K562 (cell line): ENCODE data around the gene GADD45GIP1. TPM values are rescaled to one million over a fixed set of nuclear protein-coding genes. Genes with fewer than 3 reads are reported as not detected.
A peak's percentile ranks its signal among the peaks of the same experiment; 100 is the strongest.

Experiments used
- ATAC-seq: fragments of 200-7000 bp; cut with Tn5 transposase; 3 replicates; pipeline ENCODE4 v1.9.1; 2020; ENCODE audit warnings: moderate library complexity
- BruUV-seq: library from RNA; stranded (reverse); fragments of 400-500 nt; replicated peaks from 2 replicates; lab custom pipeline; 2021; lab: Mats Ljungman, UMichigan
- CTCF ChIA-PET: fragments of 300-600 bp; formaldehyde crosslinking; extraction: SDS; loops from one replicate; lab custom pipeline; 2021; ENCODE audit warnings: low intra/inter-chr PET ratio; lab: Yijun Ruan, JAX
- POLR2A ChIA-PET: fragments of 300-600, 350-650 bp; sonication (Branson Sonifier 250); formaldehyde crosslinking; extraction: SDS; loops from one replicate; lab custom pipeline; 2021; ENCODE audit warnings: antibody characterized with exemption, inconsistent platforms; lab: Yijun Ruan, JAX
- DNase-seq, 4 experiments: peaks; one replicate each; pipeline versions ENCODE4 v3.0.0 to v3.0.0-alpha.2; 2011 to 2018; ENCODE audit warnings: low spot score in 3 of 4, mixed read lengths in 3 of 4; ENCODE audit errors: extremely low read depth in 1 of 4
- FAIRE-seq: peaks from 2 replicates; lab custom pipeline; 2011; peaks lifted over from hg19 to GRCh38; lab: Jason Lieb, UNC
- H2AFZ ChIP-seq: 2 replicates; pipeline ENCODE4 v1.6.0; 2011; ENCODE audit warnings: low read depth, low read length, control low read depth, inconsistent platforms
- H3K27ac ChIP-seq: fragments of 200-600 bp; 3 replicates; pipeline ENCODE4 v1.8.0; 2011; ENCODE audit warnings: low read depth, mild to moderate bottlenecking, control low read depth, inconsistent platforms, low read length, moderate library complexity, mixed read lengths; ENCODE audit errors: extremely low read depth
- H3K27me3 ChIP-seq, 2 experiments: fragments of 300-600 bp in 1 of 2; 2 replicates in 1 of 2; 3 replicates in 1 of 2; pipeline versions ENCODE4 v1.6.0 to v1.8.0; 2011; ENCODE audit warnings: inconsistent platforms in 2 of 2, low read length in 2 of 2, mild to moderate bottlenecking in 1 of 2, mixed read lengths in 1 of 2, moderate library complexity in 1 of 2; ENCODE audit not compliant: control insufficient read depth in 2 of 2, insufficient read depth in 2 of 2
- H3K36me3 ChIP-seq: fragments of 300-600 bp; 3 replicates; pipeline ENCODE4 v1.8.0; 2011; ENCODE audit warnings: mild to moderate bottlenecking, low read length, inconsistent platforms; ENCODE audit not compliant: control insufficient read depth, insufficient read depth
- H3K4me1 ChIP-seq, 2 experiments: fragments of 200-600 bp in 1 of 2; replicated peaks in 1 of 2; 2 replicates in 1 of 2; 3 replicates in 1 of 2; pipeline versions ENCODE4 v1.5.1 to v1.8.0; 2011; ENCODE audit warnings: inconsistent platforms in 2 of 2, low read length in 2 of 2, mild to moderate bottlenecking in 1 of 2, mixed read lengths in 1 of 2, moderate library complexity in 1 of 2; ENCODE audit not compliant: control insufficient read depth in 2 of 2, insufficient read depth in 2 of 2
- H3K4me2 ChIP-seq: 2 replicates; pipeline ENCODE4 v1.6.1; 2011; ENCODE audit warnings: low read length, control low read depth, inconsistent platforms, mixed read lengths; ENCODE audit not compliant: insufficient read depth
- H3K4me3 ChIP-seq: fragments of 200-600 bp; sonication (generic), shearing (Covaris generic); 2 replicates; pipeline ENCODE4 v1.5.1; 2016; ENCODE audit warnings: control low read depth, inconsistent platforms
- H3K79me2 ChIP-seq: fragments of 200-600 bp; 3 replicates; pipeline ENCODE4 v1.8.0; 2011; ENCODE audit warnings: low read length, inconsistent platforms; ENCODE audit not compliant: control insufficient read depth, insufficient read depth
- H3K9ac ChIP-seq, 2 experiments: 2 replicates each; pipeline versions ENCODE4 v1.6.0 to v1.6.1; 2011; ENCODE audit warnings: low read depth in 2 of 2, low read length in 2 of 2, control low read depth in 1 of 2, inconsistent platforms in 1 of 2, mild to moderate bottlenecking in 1 of 2, mixed read lengths in 1 of 2; ENCODE audit not compliant: insufficient read depth in 1 of 2
- H3K9me1 ChIP-seq: one replicate; pipeline ENCODE4 v1.6.0; 2011; ENCODE audit warnings: inconsistent platforms, mild to moderate bottlenecking, low read length, moderate library complexity; ENCODE audit not compliant: control insufficient read depth, insufficient read depth
- H3K9me3 ChIP-seq: replicated peaks from 2 replicates; pipeline ENCODE4 v1.5.1; 2011; ENCODE audit warnings: low read depth, low read length, inconsistent platforms; ENCODE audit not compliant: control insufficient read depth, insufficient read depth
- H4K20me1 ChIP-seq: replicated peaks from 2 replicates; pipeline ENCODE4 v1.6.1; 2011; ENCODE audit warnings: low read length, inconsistent platforms, mixed read lengths; ENCODE audit not compliant: control insufficient read depth, insufficient read depth
- CEBPG ChIP-seq, 3 experiments: fragments of 200-800 bp in 1 of 3; sonication (Bioruptor generic) in 1 of 3; sonication (generic) in 1 of 3; formaldehyde crosslinking in 1 of 3; IDR thresholded peaks in 2 of 3; conservative IDR thresholded peaks in 1 of 3; 2 replicates each; pipeline versions ENCODE4 v1.6.1 to v1.8.0; 2016 to 2022; ENCODE audit warnings: missing compliant biosample characterization in 2 of 3, missing genetic modification characterization in 2 of 3, mild to moderate bottlenecking in 1 of 3, missing genetic modification reagents in 1 of 3
- CREB1 ChIP-seq, 2 experiments: sonication (generic) in 1 of 2; formaldehyde crosslinking in 1 of 2; IDR thresholded peaks; 2 replicates each; pipeline versions ENCODE4 v1.6.1 to v1.8.0; 2012 to 2022; ENCODE audit warnings: inconsistent platforms in 1 of 2, mild to moderate bottlenecking in 1 of 2, missing genetic modification reagents in 1 of 2, moderate library complexity in 1 of 2
- DIDO1 ChIP-seq: fragments of 450-650 bp; IDR thresholded peaks from 2 replicates; pipeline ENCODE4 v1.6.1; 2016; ENCODE audit warnings: low read depth, missing biosample characterization, missing genetic modification characterization
- GTF2E2 ChIP-seq: fragments of 200-800 bp; sonication (Bioruptor generic); IDR thresholded peaks from 2 replicates; pipeline ENCODE4 v1.6.1; 2016; ENCODE audit warnings: missing genetic modification characterization, missing compliant biosample characterization
- PML ChIP-seq: IDR thresholded peaks from 2 replicates; pipeline ENCODE4 v1.6.1; 2012; ENCODE audit warnings: low read length, inconsistent platforms
- TGIF2 ChIP-seq: sonication (generic); formaldehyde crosslinking; IDR thresholded peaks from 2 replicates; pipeline ENCODE4 v1.8.1; 2022; ENCODE audit warnings: mild to moderate bottlenecking, missing genetic modification reagents, moderate library complexity
- THRAP3 ChIP-seq: fragments of 450-650 bp; IDR thresholded peaks from 2 replicates; pipeline ENCODE4 v1.6.1; 2016; ENCODE audit warnings: mild to moderate bottlenecking, inconsistent platforms, borderline replicate concordance
- XRCC5 ChIP-seq: fragments of 200-400 bp; formaldehyde crosslinking; IDR thresholded peaks from 2 replicates; pipeline ENCODE4 v1.6.1; 2017; ENCODE audit warnings: low read depth, mild to moderate bottlenecking, low read length
- YBX1 ChIP-seq: fragments of 450-650 bp; IDR thresholded peaks from 2 replicates; pipeline ENCODE4 v1.7.1; 2016; ENCODE audit warnings: mild to moderate bottlenecking
- ZBTB1 ChIP-seq: sonication (generic); formaldehyde crosslinking; IDR thresholded peaks from 2 replicates; pipeline ENCODE4 v1.8.1; 2023; ENCODE audit warnings: missing genetic modification reagents, low read depth, mild to moderate bottlenecking, borderline replicate concordance
- ZFX ChIP-seq: sonication (generic); formaldehyde crosslinking; IDR thresholded peaks from 2 replicates; pipeline ENCODE4 v1.8.0; 2022; ENCODE audit warnings: mild to moderate bottlenecking, missing genetic modification reagents, moderate library complexity
- ZNF785 ChIP-seq: fragments of 250-450 bp; sonication (Bioruptor Pico); IDR thresholded peaks from 2 replicates; pipeline ENCODE4 v1.4.0; 2020; ENCODE audit warnings: mild to moderate bottlenecking
- WGBS: fragments of 100-300 bp; shearing (Covaris generic); methylation state at CpG from one replicate; pipeline ENCODE4 v1.1.6; 2016; ENCODE audit warnings: low coverage, mixed read lengths; ENCODE audit not compliant: insufficient coverage; ENCODE audit errors: missing lambda C conversion rate; 5-methylcytosine and 5-hydroxymethylcytosine counted together
- in situ Hi-C: fragments of 300-500 bp; cut with MboI; formaldehyde crosslinking; loops from 4 replicates; pipeline ENCODE4 v1.15.0; 2018; ENCODE audit warnings: inconsistent platforms, mixed read lengths
- intact Hi-C: fragments of 100-400 bp; cut with micrococcal nuclease; formaldehyde crosslinking; loops from 2 replicates; pipeline ENCODE4 v1.14.2; 2022
- polyA plus RNA-seq, 8 experiments: library from polyadenylated mRNA; depleted of rRNA in 4 of 8; stranded (reverse) in 5 of 8; unstranded in 3 of 8; fragments of >200 nt; fragmentation: Nextera tagmentation in 2 of 8; fragmentation: Illumina TruSeq in 1 of 8; extraction: Ambion mirVana in 2 of 8; extraction: Trizol in 1 of 8; gene quantifications; 2 replicates each; pipeline versions ENCODE4 v1.2.1 to v1.2.3, GENCODE V29; 2011 to 2014; ENCODE audit warnings: inconsistent platforms in 1 of 8, missing spikeins in 1 of 8
- total RNA-seq, 7 experiments: library from RNA; depleted of rRNA in 6 of 7; stranded (reverse); fragments of >200 nt in 6 of 7; fragmentation: Illumina TruSeq in 2 of 7; extraction: Trizol in 2 of 7; gene quantifications; 2 replicates each; pipeline versions ENCODE4 v1.2.1 to v1.2.3, GENCODE V29; 2011 to 2021; ENCODE audit warnings: low replicate concordance in 1 of 7
- TF ChIP-seq, protein P1 (sequence below): fragments of 250-450 bp; sonication (Bioruptor Pico); IDR thresholded peaks from 2 replicates; pipeline ENCODE4 v1.4.0; 2020; ENCODE audit warnings: mild to moderate bottlenecking, moderate library complexity
- TF ChIP-seq, protein P2 (sequence below): fragments of 250-450 bp; sonication (Bioruptor Pico); IDR thresholded peaks from 2 replicates; pipeline ENCODE4 v1.6.1; 2021; ENCODE audit warnings: mild to moderate bottlenecking
- TF ChIP-seq, protein P3 (sequence below): sonication (generic); formaldehyde crosslinking; IDR thresholded peaks from 2 replicates; pipeline ENCODE4 v1.8.0; 2022; ENCODE audit warnings: missing genetic modification reagents, mild to moderate bottlenecking, moderate library complexity, borderline replicate concordance

The GADD45GIP1 gene
- total and polyA plus RNA-seq, 9 of the 15 experiments (the other 6 are each of a cell fraction or from before 2014, with no cell fraction given), result 5.1 to 161 (median 29.2) TPM

DNA sequence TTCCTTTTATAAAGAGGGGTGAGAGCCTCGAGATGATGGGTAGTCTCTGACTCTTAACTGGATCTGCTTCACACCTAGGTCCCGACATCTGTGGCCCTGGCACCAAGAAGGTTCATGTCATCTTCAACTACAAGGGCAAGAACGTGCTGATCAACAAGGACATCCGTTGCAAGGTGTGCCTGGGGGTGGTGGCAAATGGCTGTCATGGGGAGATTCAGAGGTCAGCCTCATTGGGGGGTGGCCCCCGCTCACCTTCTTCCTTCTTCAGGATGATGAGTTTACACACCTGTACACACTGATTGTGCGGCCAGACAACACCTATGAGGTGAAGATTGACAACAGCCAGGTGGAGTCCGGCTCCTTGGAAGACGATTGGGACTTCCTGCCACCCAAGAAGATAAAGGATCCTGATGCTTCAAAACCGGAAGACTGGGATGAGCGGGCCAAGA, 17.0 kb downstream of the GADD45GIP1 start (continued):
- TF ChIP-seq, protein P1, sequence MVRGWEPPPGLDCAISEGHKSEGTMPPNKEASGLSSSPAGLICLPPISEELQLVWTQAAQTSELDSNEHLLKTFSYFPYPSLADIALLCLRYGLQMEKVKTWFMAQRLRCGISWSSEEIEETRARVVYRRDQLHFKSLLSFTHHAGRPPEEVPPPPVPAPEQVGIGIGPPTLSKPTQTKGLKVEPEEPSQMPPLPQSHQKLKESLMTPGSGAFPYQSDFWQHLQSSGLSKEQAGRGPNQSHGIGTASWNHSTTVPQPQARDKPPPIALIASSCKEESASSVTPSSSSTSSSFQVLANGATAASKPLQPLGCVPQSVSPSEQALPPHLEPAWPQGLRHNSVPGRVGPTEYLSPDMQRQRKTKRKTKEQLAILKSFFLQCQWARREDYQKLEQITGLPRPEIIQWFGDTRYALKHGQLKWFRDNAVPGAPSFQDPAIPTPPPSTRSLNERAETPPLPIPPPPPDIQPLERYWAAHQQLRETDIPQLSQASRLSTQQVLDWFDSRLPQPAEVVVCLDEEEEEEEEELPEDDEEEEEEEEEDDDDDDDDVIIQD (CRISPR knock-in tag), result no peak
- TF ChIP-seq, protein P2, sequence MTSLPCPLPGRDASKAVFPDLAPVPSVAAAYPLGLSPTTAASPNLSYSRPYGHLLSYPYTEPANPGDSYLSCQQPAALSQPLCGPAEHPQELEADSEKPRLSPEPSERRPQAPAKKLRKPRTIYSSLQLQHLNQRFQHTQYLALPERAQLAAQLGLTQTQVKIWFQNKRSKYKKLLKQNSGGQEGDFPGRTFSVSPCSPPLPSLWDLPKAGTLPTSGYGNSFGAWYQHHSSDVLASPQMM (CRISPR knock-in tag), result no peak
- TF ChIP-seq CREB1 (IDR thresholded peaks at IDR 0.05), result no peak; the same call in 1 of the 2 replicates
- no peak for TF ChIP-seq CREB1 (CRISPR knock-in tag; IDR thresholded peaks at IDR 0.05)
- no peak for TF ChIP-seq ZBTB1 (CRISPR knock-in tag)
- no peak for TF ChIP-seq DIDO1 (tag)

DNA sequence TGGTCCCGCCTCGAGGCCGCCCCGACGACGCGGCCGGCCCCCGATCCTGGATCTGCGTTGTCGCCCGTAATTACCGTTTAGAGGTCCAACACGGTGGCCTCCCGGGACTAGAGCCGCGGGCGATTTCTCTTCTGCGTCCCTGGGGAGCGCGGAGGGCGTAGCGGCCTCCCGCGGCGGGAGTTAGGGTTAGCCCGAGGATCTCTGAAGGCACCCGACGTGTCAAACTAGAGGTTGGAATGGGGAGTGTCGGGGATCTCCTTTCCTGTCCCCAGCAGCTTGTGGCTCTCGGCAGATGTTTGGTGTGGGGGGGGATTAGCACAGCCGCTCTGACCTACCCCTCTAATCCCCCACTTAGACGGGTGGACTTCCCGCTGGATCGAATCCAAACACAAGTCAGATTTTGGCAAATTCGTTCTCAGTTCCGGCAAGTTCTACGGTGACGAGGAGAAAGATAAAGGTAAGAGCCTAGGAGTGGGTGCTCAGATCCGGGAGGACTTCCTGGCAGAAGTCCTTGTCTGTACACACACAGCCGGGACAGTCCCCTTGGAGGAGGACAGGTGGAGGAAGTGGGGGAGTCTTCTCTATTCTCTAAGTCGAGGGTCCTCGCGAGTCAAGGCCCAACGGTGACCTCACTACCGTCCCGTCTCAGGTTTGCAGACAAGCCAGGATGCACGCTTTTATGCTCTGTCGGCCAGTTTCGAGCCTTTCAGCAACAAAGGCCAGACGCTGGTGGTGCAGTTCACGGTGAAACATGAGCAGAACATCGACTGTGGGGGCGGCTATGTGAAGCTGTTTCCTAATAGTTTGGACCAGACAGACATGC, 18.0 kb downstream of the GADD45GIP1 start:
- TSS peak; percentile 74 for BruUV-seq
- Histone ChIP-seq H3K36me3 (peaks cover 50% of the 10 kb centered on the region), H3K9ac (peak overlapping the region; percentile 99), H3K9me3 (no peaks in the 10 kb centered on the region), H3K27me3 (no peaks in the 10 kb centered on the region), H4K20me1 (peaks cover 31% of the 10 kb centered on the region), H3K79me2 (peaks cover 53% of the 10 kb centered on the region), H3K4me1 (peaks cover 34 to 50% of the 10 kb centered on the region in 2 experiments), H3K27ac (peak overlapping the region; percentile 94), H2AFZ (no peak overlapping the region), H3K4me3 (peak overlapping the region; percentile 90), H3K4me2 (peak overlapping the region; percentile 98), H3K9me1 (peaks cover 8% of the 10 kb centered on the region)
- CTCF ChIA-PET, result no interaction called here
- intact Hi-C loops (loop anchor here (5.0 kb wide), 1 partner anchor 52 kb away; the partner anchor contains the start of gene KLF1), in situ Hi-C loops (no loop called here)
- under 1% methylated on average over 47 of the region's 54 CpGs for WGBS
- POLR2A ChIA-PET, result interaction anchor here (0.5 to 2.2 kb wide), 12 partner anchors 9 to 170 kb away, joined by 3 to 11 read pairs (median 3); partner anchors contain the start of genes KLF1 and SYCE2
- FAIRE-seq, result peak; percentile 42
- peak in 2 of 4 experiments; percentile 55 to 64 for DNase-seq
- peak; percentile 60 for ATAC-seq
- TF ChIP-seq ZFX (CRISPR knock-in tag) (peak; percentile 47; the same call in 1 of the 2 replicates), PML (peak; percentile 43; the same call in 1 of the 2 replicates), XRCC5 (peak; percentile 53; the same call in 1 of the 2 replicates), TGIF2 (CRISPR knock-in tag) (peak; percentile 96), GTF2E2 (tag) (peak; percentile 64; the same call in 1 of the 2 replicates), CEBPG (CRISPR knock-in tag; IDR thresholded peaks at IDR 0.05) (peak; percentile 29; the same call in 1 of the 2 replicates), CEBPG (tag; conservative IDR thresholded peaks at IDR 0.05 in 1 of 2, IDR thresholded peaks at IDR 0.05 in 1 of 2) (no peak), THRAP3 (no peak), YBX1 (no peak), ZNF785 (no peak)
- TF ChIP-seq, protein P3, sequence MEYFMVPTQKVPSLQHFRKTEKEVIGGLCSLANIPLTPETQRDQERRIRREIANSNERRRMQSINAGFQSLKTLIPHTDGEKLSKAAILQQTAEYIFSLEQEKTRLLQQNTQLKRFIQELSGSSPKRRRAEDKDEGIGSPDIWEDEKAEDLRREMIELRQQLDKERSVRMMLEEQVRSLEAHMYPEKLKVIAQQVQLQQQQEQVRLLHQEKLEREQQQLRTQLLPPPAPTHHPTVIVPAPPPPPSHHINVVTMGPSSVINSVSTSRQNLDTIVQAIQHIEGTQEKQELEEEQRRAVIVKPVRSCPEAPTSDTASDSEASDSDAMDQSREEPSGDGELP (CRISPR knock-in tag), result no peak
